NCI-H1436 (cell line): ENCODE measurements around the gene HADHB.
"Not testable (repeated sequence)": the region's sequence is repeated elsewhere in the genome, so short reads cannot be mapped to it uniquely, and the experiment has no call there.

Experiments used
- DNase-seq: peaks from one replicate; lab custom pipeline; 2025; lab: John Stamatoyannopoulos, UW

The HADHB gene

DNA sequence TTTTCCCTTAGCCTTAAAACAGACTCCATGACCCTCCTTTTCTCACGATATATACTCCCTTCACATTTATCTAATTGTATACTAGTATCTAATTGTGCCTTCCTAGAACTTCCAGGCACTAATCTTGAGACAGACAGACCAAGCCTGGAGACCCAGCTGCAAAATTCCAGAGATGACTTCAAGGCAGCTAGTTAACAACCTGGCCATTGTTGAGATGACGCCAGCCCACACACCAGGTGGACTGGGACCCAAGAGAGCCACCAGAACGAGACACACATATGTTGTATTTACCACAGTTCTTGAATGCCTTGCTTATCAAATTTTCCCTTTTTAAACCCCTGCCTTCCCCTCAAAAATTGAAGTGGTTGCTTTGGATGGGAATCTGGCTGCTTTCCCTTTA, 52.3 kb downstream of the HADHB start:
- DNase-seq = no peak

DNA sequence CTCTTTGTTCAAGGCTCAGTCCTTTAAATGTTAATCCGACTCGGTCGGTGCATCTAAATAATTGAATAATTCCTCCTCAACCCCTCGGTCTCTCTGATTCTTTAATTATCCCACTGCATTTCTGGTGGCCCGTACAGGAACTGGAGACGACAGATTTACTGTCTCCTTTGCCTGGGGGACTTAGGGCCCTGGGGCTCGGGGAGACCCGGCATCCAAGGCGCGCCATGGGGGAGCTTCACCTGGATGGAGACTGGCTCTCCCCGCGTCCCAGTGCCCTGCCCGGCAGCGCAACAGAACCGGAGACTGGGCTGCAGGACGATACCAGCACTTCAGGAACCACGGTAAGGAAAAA, 53.5 kb downstream of the HADHB start:
- no peak for DNase-seq

DNA sequence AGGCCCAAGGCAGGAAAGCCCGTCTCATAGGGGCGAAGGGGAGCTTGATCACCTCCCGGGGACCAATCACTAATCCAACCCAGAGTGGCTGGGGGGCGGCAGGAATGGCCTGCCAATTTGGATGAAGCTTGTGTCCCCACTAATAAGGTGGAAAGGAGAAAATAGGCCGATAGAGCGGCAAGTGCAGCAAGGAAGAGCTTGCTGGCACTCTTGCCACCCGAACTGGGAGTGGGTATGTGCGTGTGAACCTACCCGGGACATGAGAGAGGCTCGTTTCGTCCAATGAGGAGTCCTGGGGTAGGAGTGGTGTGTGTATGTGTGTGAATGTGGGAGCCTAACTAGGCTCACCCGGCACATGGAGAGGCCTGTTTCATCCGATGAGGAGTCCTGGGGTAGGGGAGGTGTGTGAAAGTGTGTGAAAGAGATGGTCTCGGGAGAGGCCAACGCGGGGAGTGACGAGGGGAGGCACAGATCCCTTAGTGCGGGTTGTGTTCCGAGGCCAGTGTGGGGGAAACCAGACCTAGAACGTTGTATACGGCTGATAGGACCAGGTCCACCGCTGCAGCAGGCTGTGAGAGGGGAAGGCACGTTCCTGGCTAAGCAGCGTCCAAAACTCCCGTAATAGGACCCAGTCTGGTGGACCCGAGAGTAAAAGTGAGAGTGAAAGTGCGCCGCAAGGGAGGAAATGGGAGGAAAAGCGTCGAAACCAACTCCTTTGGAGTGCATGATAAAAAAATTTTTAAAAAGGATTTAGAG, 54.1 kb downstream of the HADHB start:
- DNase-seq = no peak

DNA sequence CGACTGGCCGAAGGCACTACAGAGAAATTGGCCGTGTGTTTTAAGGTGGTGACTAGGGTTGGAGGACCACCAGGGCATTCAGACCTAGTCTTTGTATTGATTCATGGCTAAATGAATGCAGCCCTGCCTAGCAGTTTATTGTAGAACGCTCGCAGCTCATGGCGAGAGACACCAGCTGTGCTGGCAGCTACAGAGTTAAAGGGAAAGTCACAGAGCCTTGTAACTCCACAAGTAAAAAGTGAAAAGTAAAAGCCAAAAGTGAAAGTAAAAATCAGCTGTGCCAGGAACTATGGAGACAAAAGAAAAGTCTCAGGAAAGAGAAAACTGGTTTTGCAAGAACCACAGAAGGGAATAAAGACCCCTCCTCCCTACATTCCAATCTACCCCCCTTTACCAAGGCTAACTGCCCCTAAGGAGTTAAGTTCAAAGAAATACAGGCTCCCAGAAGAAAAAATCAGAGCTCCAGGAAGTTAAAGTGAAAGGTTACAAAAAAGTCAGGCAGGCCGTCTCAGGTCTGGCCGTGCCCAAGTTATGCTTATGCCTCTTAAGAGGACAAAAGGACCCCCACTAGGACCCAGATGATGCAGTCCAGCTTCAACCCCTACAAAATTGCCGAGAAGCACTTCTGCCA, 54.8 kb downstream of the HADHB start:
- no peak for DNase-seq

DNA sequence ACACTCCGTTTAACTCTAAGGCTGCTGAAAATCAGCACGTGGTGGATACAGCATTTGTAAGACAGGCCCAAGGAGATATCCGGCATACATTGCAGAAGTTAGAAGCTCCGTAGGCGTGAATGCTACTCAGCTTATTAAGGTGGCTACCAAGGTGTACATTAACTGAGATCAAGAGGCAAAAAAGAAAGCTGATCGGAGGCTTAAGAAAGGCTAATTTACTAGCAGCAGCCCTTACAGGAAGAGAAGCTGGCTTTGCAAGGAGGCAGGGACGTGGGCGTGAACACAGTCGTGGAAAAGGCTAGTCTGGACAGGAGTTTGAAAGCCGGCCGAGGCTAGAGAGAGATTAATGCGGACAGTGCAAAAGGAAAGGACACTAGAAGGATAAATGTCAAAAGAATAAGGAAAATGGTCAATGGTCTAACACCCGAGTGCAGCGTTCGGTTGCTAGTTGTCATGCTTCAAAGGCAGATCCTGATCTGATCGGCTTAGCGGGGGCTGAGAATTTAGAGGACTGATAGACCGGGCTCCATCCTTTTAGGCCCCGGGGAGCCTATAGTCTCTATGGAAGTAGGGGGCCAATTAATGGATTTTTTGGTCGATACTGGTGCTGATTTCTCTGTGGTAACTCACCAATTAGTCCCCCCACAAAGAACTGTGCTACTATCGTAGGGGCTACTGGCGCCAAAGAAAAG, 55.6 kb downstream of the HADHB start:
- no peak for DNase-seq

DNA sequence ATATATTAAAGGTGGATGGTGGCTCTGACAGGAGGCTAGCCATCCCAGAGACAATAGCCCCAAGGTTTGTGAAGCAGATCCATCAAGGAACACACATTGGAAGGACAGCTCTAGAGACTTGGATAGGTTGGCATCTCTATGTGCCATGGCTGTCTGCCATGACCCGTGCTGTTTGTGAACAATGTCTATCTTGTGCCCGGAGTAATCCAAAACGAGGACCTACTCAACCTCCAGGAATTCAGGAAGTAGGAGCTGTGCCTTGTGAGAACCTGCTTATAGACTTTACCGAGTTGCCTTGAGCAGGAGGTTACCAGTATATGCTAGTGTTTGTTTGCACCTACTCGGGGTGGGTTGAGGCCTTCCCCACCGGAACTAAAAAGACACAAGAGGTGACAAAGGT, 58.1 kb downstream of the HADHB start:
- DNase-seq = no peak

DNA sequence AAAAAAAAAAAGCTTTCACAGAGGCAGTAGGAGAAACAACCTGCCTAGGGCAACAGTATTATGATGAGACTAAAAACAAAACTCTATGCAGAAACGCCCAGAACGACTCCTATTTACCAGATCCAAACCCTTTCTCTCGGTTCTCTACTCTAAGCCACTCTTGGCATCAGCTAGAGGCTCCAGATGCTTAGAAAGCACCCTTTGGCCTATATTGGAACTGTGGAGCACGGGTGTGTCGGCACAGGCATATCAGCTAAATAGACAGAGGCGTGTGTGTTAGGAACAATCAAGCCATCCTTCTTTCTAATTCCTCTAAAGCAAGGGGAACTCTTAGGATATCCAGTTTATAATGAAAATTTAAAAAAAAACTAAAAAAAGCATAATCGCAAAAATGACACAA, 60.4 kb downstream of the HADHB start:
- DNase-seq = not testable (repeated sequence)

DNA sequence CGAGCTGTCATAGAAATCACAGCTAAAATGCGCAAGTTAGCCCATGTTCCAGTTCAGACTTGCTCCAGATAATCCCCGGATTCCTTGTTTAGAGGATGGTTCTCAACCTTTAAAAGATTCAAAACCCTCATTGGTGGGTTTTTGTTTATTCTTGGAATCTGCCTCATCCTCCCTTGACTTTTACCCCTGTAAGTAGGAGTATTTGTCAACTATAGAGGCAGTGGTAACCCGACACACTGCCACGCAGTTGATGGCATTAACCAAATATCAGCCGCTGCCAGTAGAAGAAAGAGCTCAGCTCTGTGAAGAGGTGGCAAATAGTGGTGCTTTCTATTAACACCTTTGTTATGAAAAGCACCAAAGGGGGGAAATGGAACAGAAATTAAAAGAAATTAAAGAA, 60.8 kb downstream of the HADHB start:
- no peak for DNase-seq

DNA sequence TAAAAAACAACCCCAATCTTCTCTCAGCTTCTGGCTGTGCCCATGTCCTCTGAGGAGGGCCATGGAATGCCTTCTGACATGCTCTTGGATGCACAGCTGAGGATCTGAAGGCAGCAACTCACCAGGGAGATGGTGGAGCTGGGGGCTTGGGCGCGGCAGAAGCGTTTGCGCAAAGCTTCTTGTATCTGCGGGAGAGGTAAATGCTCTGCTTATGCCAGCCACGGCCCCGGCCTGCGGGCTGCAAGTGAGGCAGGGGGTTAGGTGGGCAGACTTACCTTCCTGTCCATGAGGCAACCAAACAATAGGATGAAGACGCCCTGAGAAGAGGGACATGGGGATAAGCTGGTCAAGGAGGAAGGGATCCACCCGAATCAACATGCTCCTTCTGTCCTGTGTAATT, 65.2 kb downstream of the HADHB start:
- no peak for DNase-seq

DNA sequence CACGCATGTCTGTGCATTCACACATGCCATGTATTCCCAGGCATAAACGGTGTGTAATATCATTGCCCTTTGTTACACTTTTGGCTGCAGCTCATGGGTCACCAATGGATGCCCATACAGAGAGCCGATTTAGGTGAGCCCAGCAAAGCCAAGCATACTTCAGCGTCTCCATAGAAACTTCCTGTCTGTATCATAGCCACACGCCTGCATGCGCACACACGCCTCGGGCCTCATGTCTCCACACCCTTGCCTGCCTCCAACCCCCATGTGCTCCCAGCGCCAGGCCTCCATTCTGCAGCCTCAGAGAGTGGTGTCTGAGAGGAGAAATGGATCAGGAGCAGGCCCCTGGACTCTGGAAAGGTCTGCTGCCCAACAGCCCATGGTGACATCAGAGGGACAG, 67.7 kb downstream of the HADHB start:
- no peak for DNase-seq

DNA sequence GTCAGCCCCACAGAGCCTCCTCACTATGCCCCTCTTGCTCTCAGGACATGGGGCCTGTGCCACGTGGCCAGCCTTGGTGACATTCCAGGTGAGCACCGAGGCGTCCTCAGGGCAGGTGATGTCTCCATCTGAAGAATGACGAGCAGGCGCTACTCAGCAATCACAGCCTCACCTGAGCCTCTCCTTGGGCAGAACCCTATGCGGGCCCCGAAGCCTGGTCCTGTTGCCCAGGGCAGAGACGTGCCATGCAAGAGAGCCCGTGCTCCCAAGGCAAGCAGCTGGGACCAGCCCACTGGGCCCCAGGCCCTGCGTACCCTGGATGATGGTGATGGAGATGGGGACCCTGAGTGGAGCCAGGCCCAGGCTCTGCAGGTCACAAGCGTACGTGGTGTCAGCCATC, 68.7 kb downstream of the HADHB start:
- no peak for DNase-seq

DNA sequence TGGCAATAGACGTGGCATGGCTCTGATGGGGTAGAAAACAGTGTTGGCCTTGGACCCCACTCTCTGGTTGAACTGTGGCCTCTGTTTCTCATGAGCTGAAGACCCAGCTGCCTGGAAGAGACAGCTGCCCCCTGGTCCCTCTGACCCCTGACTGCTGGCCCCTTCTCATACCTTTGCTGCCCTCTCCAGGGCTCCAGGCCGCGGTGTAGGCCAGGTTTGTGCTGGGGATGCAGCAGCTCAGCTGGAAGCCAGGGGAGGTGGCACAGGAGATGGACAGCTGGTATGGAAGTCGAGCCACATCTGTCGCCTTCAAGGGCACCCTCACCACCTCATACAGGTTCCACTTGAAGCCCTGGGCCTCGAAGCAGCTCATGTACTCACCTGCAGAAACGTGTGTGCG, 69.5 kb downstream of the HADHB start:
- no peak for DNase-seq

DNA sequence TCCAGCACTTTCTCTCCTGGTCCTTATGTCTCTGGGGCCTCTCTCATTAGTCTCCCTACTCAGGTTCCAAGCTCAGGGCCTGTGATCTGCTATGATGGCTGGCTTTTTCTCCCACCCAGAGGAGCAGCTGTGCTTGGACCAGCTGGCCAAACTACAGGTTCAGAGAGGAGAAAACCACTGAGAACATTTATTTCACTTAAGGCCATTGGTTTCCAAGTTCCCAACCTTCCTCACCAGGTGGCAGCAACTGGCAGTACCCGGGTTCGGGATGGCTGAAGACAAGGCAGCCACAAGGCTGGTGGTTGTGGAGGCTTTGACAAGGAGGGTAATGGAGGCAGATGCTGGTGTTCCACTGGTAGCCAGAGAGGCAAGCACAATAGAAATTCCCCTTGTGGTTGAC, 71.3 kb downstream of the HADHB start:
- no peak for DNase-seq

DNA sequence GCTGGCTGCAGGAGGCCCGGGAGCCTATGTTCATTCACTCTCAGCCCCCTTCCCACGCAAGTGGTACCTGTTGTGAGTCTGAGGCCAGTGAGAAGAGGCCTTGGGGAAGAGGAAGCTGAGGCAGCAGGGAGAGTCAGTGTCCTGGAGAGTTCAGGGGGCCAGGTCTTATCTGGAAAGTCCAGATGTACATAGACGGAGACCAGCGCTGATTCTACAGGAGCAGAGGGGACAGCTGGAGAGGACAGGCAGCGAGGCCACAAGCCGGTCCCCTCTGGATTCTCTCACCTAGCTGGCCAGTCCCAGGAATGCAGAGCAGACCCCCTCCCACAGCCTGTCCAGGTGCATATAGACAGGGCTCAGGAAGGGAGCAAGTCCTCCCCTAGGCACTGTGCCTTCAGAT, 72.1 kb downstream of the HADHB start:
- DNase-seq = no peak

DNA sequence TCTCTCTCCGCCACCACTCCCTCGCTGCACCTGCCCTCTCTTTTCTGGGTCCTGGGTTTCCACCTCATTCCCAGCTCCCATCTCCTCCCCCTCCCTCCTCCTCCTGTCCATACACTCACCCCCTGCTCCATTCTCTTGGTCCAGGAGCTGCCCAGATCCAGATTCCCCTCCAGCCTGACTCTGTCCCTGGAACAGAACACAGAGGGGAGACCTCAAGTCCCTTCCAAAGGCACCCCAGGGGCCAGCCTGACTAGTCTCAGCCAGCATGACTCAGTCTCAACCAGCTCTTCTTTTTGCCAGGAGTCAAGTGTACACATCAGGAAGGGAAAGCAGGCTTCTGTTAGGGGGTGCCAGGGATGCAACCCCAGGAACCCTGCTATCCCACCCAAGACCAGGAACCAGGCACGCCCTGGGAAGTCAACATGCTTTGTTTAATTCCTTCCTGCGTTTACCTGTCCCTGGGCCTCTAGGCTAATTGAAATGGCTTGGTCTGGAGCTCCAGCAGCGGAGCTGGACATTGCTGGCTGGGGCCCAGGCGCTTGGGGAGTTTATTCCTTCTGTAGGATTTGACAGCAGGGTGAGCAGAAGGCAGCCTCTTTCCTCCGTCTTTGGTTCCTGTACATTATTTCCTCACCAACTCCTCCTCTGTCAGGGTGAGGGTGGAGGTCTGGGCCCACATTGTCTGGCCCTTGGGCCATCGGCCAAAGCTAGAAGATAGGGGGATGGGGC, 72.8 kb downstream of the HADHB start:
- DNase-seq = no peak

DNA sequence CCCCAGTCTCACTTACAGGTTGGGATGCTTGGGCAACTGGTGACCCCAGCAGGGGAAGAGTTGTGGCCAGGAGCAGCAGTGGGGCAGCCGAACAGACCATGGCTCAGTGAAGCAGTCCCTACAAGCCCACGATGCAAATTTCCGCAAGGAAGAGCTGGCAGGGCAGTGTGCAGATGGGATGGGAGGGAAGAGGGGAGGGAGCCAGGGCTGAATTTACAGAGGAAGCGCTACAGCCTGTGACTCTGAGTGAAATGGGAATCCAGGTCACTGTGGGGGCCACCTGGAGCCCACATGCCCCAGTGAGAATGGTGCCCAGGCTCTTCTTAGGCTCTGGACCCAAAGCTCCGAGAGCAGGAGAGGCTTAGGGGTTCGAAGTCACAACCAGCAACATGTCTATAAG, 74.2 kb downstream of the HADHB start:
- no peak for DNase-seq

DNA sequence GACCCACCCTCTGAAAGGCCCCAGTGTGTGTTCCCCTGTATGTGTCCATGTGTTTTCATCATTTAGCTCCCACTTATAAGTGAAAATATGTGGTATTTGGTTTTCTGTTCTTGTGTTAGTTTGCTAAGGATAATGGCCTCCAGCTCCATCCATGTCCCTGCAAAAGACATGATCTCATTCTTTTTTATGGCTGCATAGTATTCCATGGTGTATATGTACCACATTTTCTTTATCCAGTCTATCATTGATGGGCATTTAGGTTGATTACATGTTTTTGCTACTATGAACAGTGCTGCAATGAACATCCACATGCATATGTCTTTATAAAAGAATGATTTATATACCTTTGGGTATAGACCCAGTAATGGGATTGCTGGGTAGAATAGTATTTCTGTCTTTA, 79.7 kb downstream of the HADHB start:
- not testable (repeated sequence) for DNase-seq

DNA sequence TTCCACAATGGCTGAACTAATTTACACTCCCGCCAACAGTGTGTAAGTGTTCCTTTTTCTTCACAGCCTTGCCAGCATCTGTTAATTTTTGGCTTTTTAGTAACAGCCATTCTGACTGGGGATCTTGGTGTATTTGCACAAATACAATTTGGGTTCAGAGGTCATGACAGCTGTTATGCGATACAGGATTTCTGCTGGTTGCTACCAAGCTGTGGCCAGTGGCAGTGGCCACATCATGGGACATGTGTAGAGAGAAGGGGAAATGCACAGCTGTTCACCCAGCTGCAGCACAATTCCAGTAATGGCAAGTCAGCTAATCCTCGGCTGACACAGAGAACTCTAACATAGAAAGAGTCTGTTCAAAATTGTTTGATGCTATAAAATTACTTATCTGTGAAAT, 80.2 kb downstream of the HADHB start:
- no peak for DNase-seq

DNA sequence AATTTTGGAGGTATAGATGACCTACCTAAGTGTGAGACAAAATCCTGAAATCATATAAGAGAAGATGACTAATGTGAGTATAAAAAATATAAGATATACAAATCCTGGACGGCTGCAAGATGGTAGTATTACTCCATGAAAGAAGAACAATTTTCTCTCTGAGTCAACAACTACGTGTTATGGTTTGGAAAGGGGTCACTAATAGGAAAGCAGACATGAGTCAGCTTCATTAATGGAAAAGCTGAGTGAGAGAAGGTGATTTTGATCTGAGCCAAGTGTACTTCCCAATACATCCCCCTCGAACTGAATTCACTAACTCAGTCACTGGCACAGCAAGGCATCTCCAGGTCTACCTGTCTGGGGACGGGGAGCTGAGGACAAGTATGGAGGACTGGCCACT, 81.1 kb downstream of the HADHB start:
- DNase-seq = no peak

DNA sequence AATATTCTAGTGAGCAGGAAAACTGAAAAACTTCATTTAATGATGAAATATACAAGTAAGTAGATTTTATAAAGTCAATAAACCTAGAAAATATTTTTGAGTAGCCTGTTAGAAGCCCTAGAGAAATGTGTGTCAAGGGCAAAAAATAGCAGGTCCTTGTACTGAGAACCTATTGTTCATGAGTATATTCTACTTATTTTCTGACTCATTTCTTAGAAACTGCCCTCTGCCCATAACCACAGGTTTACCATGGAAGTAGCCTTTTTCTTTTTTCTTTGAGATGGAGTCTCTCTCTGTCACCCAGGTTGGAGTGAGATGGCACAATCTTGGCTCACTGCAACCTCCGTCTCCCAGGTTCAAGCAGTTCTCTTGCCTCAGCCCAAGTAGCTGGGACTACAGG, 81.8 kb downstream of the HADHB start:
- DNase-seq = no peak

DNA sequence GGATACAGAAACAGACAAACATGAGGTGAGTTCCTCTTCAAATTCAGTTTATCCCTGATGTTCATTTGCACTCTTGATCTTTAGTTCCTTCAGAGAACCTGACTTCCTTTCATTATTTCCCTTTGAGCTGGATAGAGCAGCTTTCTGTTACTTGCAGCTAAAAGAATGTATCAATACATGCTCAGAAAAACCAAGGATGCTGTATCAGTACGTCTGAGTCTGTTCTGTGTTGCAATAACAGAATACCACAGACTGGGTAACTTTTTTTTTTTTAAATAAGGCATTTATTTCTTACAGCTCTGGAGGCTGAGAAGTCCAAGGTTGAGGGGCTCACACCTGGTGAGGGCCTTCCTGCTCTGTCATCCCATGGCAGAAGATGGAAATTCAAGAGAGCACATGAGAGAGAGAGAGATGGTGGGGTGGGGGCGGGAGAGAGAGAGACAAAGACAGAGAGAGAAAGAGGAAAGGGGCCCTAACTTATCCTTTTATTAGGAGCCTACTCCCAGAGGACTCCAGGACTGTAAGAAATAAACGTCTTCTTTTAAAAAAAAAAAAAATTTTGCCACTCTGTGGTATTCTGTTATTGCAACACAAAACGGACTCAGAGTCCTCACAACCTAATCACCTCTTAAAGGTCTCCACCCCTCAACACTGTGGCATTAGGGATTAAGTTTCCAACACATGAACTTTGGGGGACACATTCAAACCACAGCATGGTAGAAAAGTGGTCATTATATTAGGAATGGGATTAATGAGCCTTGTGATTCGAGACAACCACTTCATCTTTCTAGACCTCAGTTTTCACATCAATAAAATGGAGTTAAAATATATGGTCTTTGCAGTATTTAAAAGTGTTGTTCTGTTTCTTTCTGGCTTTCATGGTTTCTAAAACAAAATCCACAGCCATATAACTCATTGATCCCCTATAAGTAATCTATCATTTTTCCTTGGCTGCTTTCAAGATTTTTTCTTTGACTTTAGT, 82.8 kb downstream of the HADHB start:
- no peak for DNase-seq

DNA sequence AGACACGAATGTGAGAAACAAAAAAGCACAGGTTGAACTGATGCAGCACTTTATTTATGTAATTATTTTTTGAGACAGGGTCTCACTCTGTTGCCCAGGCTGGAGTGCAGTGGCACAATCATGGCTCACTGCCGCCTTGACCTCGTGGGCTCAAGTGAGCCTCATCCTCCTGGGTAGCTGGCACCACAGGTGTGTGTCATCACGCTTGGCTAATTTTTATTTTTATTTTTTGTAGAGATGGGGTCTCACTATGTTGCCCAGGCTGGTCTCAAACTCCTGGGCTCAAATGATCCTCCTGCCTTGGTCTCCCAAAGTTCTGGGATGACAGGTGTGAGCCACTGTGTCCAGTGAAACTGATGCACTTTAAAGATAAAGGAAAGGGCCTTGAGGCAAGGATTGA, 84.3 kb downstream of the HADHB start:
- DNase-seq = not testable (repeated sequence)
